Thyroid gland (tissue), 4 donors: Measurements from ENCODE around the gene INSYN1.

ENCODE experiments used
- CTCF ChIP-seq, 6 experiments: fragments of 200-600 bp in 3 of 6; fragments of 450-650 bp in 3 of 6; sonication (generic) in 3 of 6; IDR thresholded peaks; one replicate each; pipeline ENCODE4 v1.5.1; 2016 to 2019; ENCODE audit warnings: antibody characterized with exemption in 6 of 6, mild to moderate bottlenecking in 2 of 6, inconsistent platforms in 1 of 6, moderate library complexity in 1 of 6
- POLR2A ChIP-seq, 2 donors: fragments of 450-650 bp; IDR thresholded peaks; one replicate each; pipeline ENCODE4 v1.6.1; 2017; ENCODE audit warnings: antibody characterized with exemption in 2 of 2, mild to moderate bottlenecking in 2 of 2, moderate library complexity in 1 of 2

- TF ChIP-seq CTCF (IDR thresholded peaks at IDR 0.05) (no peak), POLR2A (IDR thresholded peaks at IDR 0.05) (no peak)
Measured at GRCh38 chr15:73697033-73697467, 56.1 kb downstream of the INSYN1 start.
